Nephron progenitor cell (in vitro differentiated cells): ENCODE results near the gene ZNF862.

Experiments used
- DNase-seq: peaks from one replicate; pipeline ENCODE4 v3.0.0; 2021
- H3K27ac Mint-ChIP-seq: 2 replicates; pipeline ENCODE4 v1.8.0; 2021; ENCODE audit warnings: mild to moderate bottlenecking, moderate library complexity, mixed read lengths
- H3K27me3 Mint-ChIP-seq: 2 replicates; pipeline ENCODE4 v1.8.0; 2021; ENCODE audit warnings: mild to moderate bottlenecking, low read depth, mixed read lengths; ENCODE audit not compliant: poor library complexity
- H3K36me3 Mint-ChIP-seq: 2 replicates; pipeline ENCODE4 v1.8.0; 2021; ENCODE audit warnings: low read depth, mixed read lengths
- H3K4me1 Mint-ChIP-seq: 2 replicates; pipeline ENCODE4 v1.8.0; 2021; ENCODE audit warnings: mixed read lengths
- H3K4me3 Mint-ChIP-seq: 2 replicates; pipeline ENCODE4 v1.8.0; 2021; ENCODE audit warnings: mild to moderate bottlenecking, moderate library complexity, mixed read lengths
- H3K9me3 Mint-ChIP-seq: 2 replicates; pipeline ENCODE4 v1.8.0; 2021; ENCODE audit warnings: mild to moderate bottlenecking, moderate library complexity, mixed read lengths
- CTCF ChIP-seq: fragments of 200-600 bp; sonication (generic); IDR thresholded peaks from 2 replicates; pipeline ENCODE4 v1.5.0; 2021; ENCODE audit warnings: antibody characterized with exemption

The ZNF862 gene

GRCh38 chr7:149853157-149853556, 15.0 kb downstream of the ZNF862 start:
- H3K4me1 Mint-ChIP-seq: peaks cover 40% of the 10 kb centered on the region
- H3K27me3 Mint-ChIP-seq: peaks cover 6% of the 10 kb centered on the region
- H3K9me3 Mint-ChIP-seq: no peaks in the 10 kb centered on the region
- no peak overlapping the region for H3K4me3 Mint-ChIP-seq
- no peak for DNase-seq
- TF ChIP-seq CTCF: no peak
- peaks cover 8% of the 10 kb centered on the region for H3K36me3 Mint-ChIP-seq
- H3K27ac Mint-ChIP-seq: no peak overlapping the region

- peaks cover 9% of the 10 kb centered on the region for H3K27me3 Mint-ChIP-seq
- no peak for TF ChIP-seq CTCF
- H3K4me3 Mint-ChIP-seq: peak overlapping the region; percentile 37
- peak overlapping the region; percentile 41 for H3K27ac Mint-ChIP-seq
- DNase-seq: peak; percentile 27
- H3K9me3 Mint-ChIP-seq: no peaks in the 10 kb centered on the region
- H3K36me3 Mint-ChIP-seq: peaks cover 5% of the 10 kb centered on the region
- peaks cover 36% of the 10 kb centered on the region for H3K4me1 Mint-ChIP-seq
These were observed 16.6 kb downstream of the ZNF862 start for GRCh38 chr7:149854611-149855360.

DNA sequence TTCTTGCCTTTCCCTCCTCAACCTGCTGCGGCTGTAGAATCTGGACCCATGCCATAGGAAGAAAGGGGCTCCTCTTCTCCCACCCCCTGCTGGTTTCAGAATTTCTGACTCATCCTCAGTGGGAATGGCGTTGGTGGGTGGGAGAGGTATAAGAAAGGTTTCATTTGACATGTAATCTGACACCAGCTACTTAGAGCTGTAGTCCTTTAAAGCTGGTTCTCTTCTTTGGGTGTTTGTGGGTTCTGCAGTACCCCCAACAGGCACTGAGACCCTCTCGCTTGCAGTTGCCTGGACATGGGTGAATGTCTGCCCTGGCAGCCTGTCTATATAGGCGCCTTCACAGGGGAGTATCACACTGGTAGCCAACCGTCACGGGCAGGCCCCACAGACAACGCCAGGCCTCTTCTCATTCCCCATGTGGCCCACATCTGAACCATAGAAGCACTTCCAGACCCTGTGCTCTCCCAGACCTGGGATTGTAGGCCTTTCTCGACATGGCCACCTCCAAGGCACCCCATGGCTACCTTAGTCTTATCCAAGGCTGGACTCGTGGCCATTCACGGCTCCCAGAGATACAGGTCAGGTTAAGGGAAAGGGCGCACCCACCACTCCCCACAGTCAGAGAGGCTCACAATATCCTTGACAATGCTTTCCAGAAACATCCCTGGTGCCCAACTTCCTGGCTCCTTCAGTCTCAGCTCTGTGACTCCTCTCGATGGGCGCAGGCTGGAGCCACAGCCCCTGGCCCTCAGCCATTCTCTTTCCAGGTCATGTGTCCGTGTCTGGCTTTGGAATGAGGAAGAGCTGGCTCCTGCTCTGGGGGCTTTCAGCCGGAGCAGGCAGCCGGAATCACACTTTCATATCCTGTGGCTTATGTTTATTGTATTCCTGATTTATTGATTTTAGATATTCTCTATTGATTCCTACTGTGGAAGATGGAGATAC, 17.5 kb downstream of the ZNF862 start:
- Mint-ChIP-seq H3K4me1 (peaks cover 30% of the 10 kb centered on the region), H3K4me3 (peak overlapping the region; percentile 37), H3K27me3 (peaks cover 12% of the 10 kb centered on the region), H3K9me3 (no peaks in the 10 kb centered on the region), H3K36me3 (peaks cover 13% of the 10 kb centered on the region), H3K27ac (peak overlapping the region; percentile 79)
- DNase-seq: no peak
- TF ChIP-seq CTCF: no peak

DNA sequence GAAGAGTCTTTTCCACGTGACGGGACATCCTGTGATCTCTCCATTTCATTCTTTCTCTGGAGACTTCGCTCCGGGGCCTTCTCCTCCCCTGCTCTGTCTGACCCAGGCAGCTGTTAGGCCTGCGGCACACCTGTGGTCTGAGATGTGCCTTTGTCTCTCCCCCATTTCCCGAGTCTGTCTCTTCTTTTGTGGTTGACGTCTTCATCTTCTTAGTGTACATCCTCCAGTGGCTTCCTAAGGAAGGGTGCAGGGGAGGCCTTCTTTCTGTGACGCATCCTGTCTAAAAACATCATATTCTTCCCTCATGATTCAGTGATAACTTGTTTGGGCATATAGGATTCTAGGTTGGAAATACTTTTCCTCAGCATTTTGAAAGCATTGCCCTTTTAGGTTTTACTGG, 18.4 kb downstream of the ZNF862 start:
- no peak for DNase-seq
- peaks cover 30% of the 10 kb centered on the region for H3K4me1 Mint-ChIP-seq
- no peak for TF ChIP-seq CTCF
- H3K4me3 Mint-ChIP-seq: no peak overlapping the region
- peaks cover 17% of the 10 kb centered on the region for H3K36me3 Mint-ChIP-seq
- H3K27me3 Mint-ChIP-seq: peaks cover 10% of the 10 kb centered on the region
- no peak overlapping the region for H3K27ac Mint-ChIP-seq
- H3K9me3 Mint-ChIP-seq: no peaks in the 10 kb centered on the region

- DNase-seq: no peak
- H3K4me1 Mint-ChIP-seq: peaks cover 25% of the 10 kb centered on the region
- peaks cover 23% of the 10 kb centered on the region for H3K36me3 Mint-ChIP-seq
- H3K9me3 Mint-ChIP-seq: no peaks in the 10 kb centered on the region
- H3K27me3 Mint-ChIP-seq: peaks cover 8% of the 10 kb centered on the region
- H3K27ac Mint-ChIP-seq: no peak overlapping the region
- H3K4me3 Mint-ChIP-seq: no peak overlapping the region
- no peak for TF ChIP-seq CTCF
These were observed 21.2 kb downstream of the ZNF862 start for GRCh38 chr7:149859369-149859768.
